OCI-LY1 (cell line): Measurements from ENCODE around the gene MYD88.

ENCODE experiments used
- H2AFZ ChIP-seq: fragments of 200-600 bp; sonication (generic), shearing (Covaris generic); 2 replicates; pipeline ENCODE4 v1.6.0; 2014; ENCODE audit warnings: antibody characterized with exemption, mild to moderate bottlenecking, low read length
- H3F3A ChIP-seq: fragments of 200-600 bp; sonication (generic), shearing (Covaris generic); 2 replicates; pipeline ENCODE4 v1.6.0; 2014; ENCODE audit warnings: mild to moderate bottlenecking, antibody characterized with exemption, low read length, moderate library complexity; ENCODE audit not compliant: insufficient read depth
- H3K27ac ChIP-seq: fragments of 200-600 bp; sonication (generic); 2 replicates; pipeline ENCODE4 v1.5.1; 2014; ENCODE audit warnings: low read length, mixed run types, mild to moderate bottlenecking, low read depth; ENCODE audit not compliant: poor library complexity, severe bottlenecking
- H3K27me3 ChIP-seq: fragments of 200-600 bp; sonication (generic); 2 replicates; pipeline ENCODE4 v1.6.0; 2014; ENCODE audit warnings: antibody characterized with exemption, mild to moderate bottlenecking, low read length, moderate library complexity; ENCODE audit not compliant: insufficient read depth
- H3K36me3 ChIP-seq: fragments of 200-600 bp; sonication (generic); 2 replicates; pipeline ENCODE4 v1.6.1; 2014; ENCODE audit warnings: mild to moderate bottlenecking, antibody characterized with exemption, low read length, moderate library complexity, mixed read lengths; ENCODE audit not compliant: insufficient read depth
- H3K4me1 ChIP-seq: fragments of 200-600 bp; sonication (generic); 2 replicates; pipeline ENCODE4 v1.5.1; 2014; ENCODE audit warnings: mild to moderate bottlenecking, low read length, moderate library complexity; ENCODE audit not compliant: insufficient read depth, severe bottlenecking
- H3K4me2 ChIP-seq: fragments of 200-600 bp; sonication (generic), shearing (Covaris generic); 2 replicates; pipeline ENCODE4 v1.6.1; 2014; ENCODE audit warnings: low read length
- H3K4me3 ChIP-seq: fragments of 200-600 bp; sonication (generic); 2 replicates; pipeline ENCODE4 v1.5.1; 2014; ENCODE audit warnings: low read length, low read depth, mild to moderate bottlenecking, mixed read lengths; ENCODE audit not compliant: poor library complexity, severe bottlenecking
- H3K79me2 ChIP-seq: fragments of 200-600 bp; shearing (Covaris generic); 2 replicates; pipeline ENCODE4 v1.6.1; 2016; ENCODE audit warnings: mixed run types, low read length, mixed read lengths; ENCODE audit not compliant: insufficient read depth
- H3K9ac ChIP-seq: fragments of 200-600 bp; sonication (generic), shearing (Covaris generic); 2 replicates; pipeline ENCODE4 v1.6.1; 2014; ENCODE audit warnings: mild to moderate bottlenecking, low read length, mixed read lengths
- H3K9me2 ChIP-seq: fragments of 200-600 bp; sonication (generic), shearing (Covaris generic); 2 replicates; pipeline ENCODE4 v1.6.1; 2014; ENCODE audit warnings: low read depth, mild to moderate bottlenecking, low read length, mixed read lengths
- H3K9me3 ChIP-seq: fragments of 200-600 bp; shearing (Covaris generic); 2 replicates; pipeline ENCODE4 v1.6.1; 2014; ENCODE audit warnings: low read length, mixed read lengths
- H4K20me1 ChIP-seq: fragments of 200-600 bp; sonication (generic), shearing (Covaris generic); 2 replicates; pipeline ENCODE4 v1.6.0; 2016; ENCODE audit warnings: mild to moderate bottlenecking, low read length; ENCODE audit not compliant: insufficient read depth
- CTCF ChIP-seq: fragments of 200-600 bp; sonication (generic), shearing (Covaris generic); IDR thresholded peaks from 2 replicates; pipeline ENCODE4 v1.5.1; 2017; ENCODE audit warnings: mild to moderate bottlenecking, antibody characterized with exemption, low read length, moderate library complexity, mixed read lengths
- EZH2 ChIP-seq: fragments of 200-600 bp; sonication (generic), shearing (Covaris generic); IDR thresholded peaks from 2 replicates; pipeline ENCODE4 v1.8.0; 2017; ENCODE audit warnings: borderline replicate concordance, mixed run types, mild to moderate bottlenecking, antibody characterized with exemption, low read length, moderate library complexity, mixed read lengths

The MYD88 gene

GRCh38 chr3:38112378-38112761 lies 26.1 kb upstream of the MYD88 start:
- H3K36me3 ChIP-seq: no peaks in the 10 kb centered on the region
- no peak overlapping the region for H3K9ac ChIP-seq
- H2AFZ ChIP-seq: no peak overlapping the region
- no peaks in the 10 kb centered on the region for H3K79me2 ChIP-seq
- H3K9me3 ChIP-seq: no peaks in the 10 kb centered on the region
- no peaks in the 10 kb centered on the region for H4K20me1 ChIP-seq
- H3K4me3 ChIP-seq: no peak overlapping the region
- no peak overlapping the region for H3K4me2 ChIP-seq
- H3F3A ChIP-seq: no peaks in the 10 kb centered on the region
- TF ChIP-seq EZH2 (no peak), CTCF (no peak)
- H3K27me3 ChIP-seq: no peaks in the 10 kb centered on the region
- H3K27ac ChIP-seq: no peak overlapping the region
- H3K9me2 ChIP-seq: no peaks in the 10 kb centered on the region
- no peaks in the 10 kb centered on the region for H3K4me1 ChIP-seq

- Histone ChIP-seq H3K4me3 (no peak overlapping the region), H3K9me2 (no peaks in the 10 kb centered on the region), H3K4me1 (no peaks in the 10 kb centered on the region), H3K9ac (no peak overlapping the region), H4K20me1 (no peaks in the 10 kb centered on the region), H3K36me3 (no peaks in the 10 kb centered on the region), H3K9me3 (no peaks in the 10 kb centered on the region), H3K4me2 (no peak overlapping the region), H3K27ac (no peak overlapping the region), H3K27me3 (no peaks in the 10 kb centered on the region), H3K79me2 (no peaks in the 10 kb centered on the region), H2AFZ (no peak overlapping the region), H3F3A (no peaks in the 10 kb centered on the region)
- TF ChIP-seq EZH2: no peak
- TF ChIP-seq CTCF: no peak
Measured at GRCh38 chr3:38114052-38114874, 24.2 kb upstream of the MYD88 start.

- H3K9ac ChIP-seq: no peak overlapping the region
- H3K4me1 ChIP-seq: no peaks in the 10 kb centered on the region
- H3K9me3 ChIP-seq: no peaks in the 10 kb centered on the region
- no peaks in the 10 kb centered on the region for H4K20me1 ChIP-seq
- no peak overlapping the region for H3K4me3 ChIP-seq
- no peak for TF ChIP-seq EZH2
- no peak for TF ChIP-seq CTCF
- no peaks in the 10 kb centered on the region for H3F3A ChIP-seq
- H3K27ac ChIP-seq: no peak overlapping the region
- no peaks in the 10 kb centered on the region for H3K27me3 ChIP-seq
- H3K9me2 ChIP-seq: no peaks in the 10 kb centered on the region
- H2AFZ ChIP-seq: no peak overlapping the region
- H3K79me2 ChIP-seq: no peaks in the 10 kb centered on the region
- H3K4me2 ChIP-seq: no peak overlapping the region
- H3K36me3 ChIP-seq: no peaks in the 10 kb centered on the region
Measured at GRCh38 chr3:38114875-38115644, 23.4 kb upstream of the MYD88 start.
